K562 (cell line): ENCODE results near the gene PIM3. TPM values are rescaled to one million over a fixed set of nuclear protein-coding genes. Genes with fewer than 3 reads are reported as not detected.

Source experiments
- CBFA2T2 ChIP-seq: fragments of 450-650 bp; conservative IDR thresholded peaks from 2 replicates; pipeline ENCODE4 v1.6.1; 2017; ENCODE audit warnings: mild to moderate bottlenecking
- CBX1 ChIP-seq: sonication (generic); IDR thresholded peaks from 2 replicates; pipeline ENCODE4 v1.6.1; 2016; ENCODE audit warnings: antibody characterized with exemption, low read depth, mild to moderate bottlenecking
- CC2D1A ChIP-seq: fragments of 450-650 bp; IDR thresholded peaks from 2 replicates; pipeline ENCODE4 v1.6.1; 2017; ENCODE audit warnings: mild to moderate bottlenecking
- EHMT2 ChIP-seq: fragments of 450-650 bp; IDR thresholded peaks from 2 replicates; pipeline ENCODE4 v1.6.1; 2018; ENCODE audit warnings: antibody characterized with exemption
- EZH2 ChIP-seq: IDR thresholded peaks from 2 replicates; pipeline ENCODE4 v1.6.1; 2012; ENCODE audit warnings: low read depth, mild to moderate bottlenecking, inconsistent platforms, low read length, borderline replicate concordance
- FOXK1 ChIP-seq: sonication (generic); formaldehyde crosslinking; IDR thresholded peaks from 2 replicates; pipeline ENCODE4 v1.8.0; 2022; ENCODE audit warnings: missing genetic modification reagents, mild to moderate bottlenecking, borderline replicate concordance
- GATAD2A ChIP-seq: fragments of 450-650 bp; IDR thresholded peaks from 2 replicates; pipeline ENCODE4 v1.6.1; 2017
- HLTF ChIP-seq: fragments of 450-650 bp; IDR thresholded peaks from 2 replicates; pipeline ENCODE4 v1.6.1; 2016
- MIER1 ChIP-seq: fragments of 450-650 bp; IDR thresholded peaks from 2 replicates; pipeline ENCODE4 v1.6.1; 2016; ENCODE audit warnings: antibody characterized with exemption, mild to moderate bottlenecking, low read depth
- NBN ChIP-seq: fragments of 450-650 bp; IDR thresholded peaks from 2 replicates; pipeline ENCODE4 v1.6.1; 2016; ENCODE audit warnings: low read depth, mild to moderate bottlenecking
- SETDB1 ChIP-seq: IDR thresholded peaks from one replicate; pipeline ENCODE4 v1.6.1; 2012; ENCODE audit warnings: low read length, control low read depth, inconsistent platforms
- TBL1XR1 ChIP-seq, 2 experiments: IDR thresholded peaks; 2 replicates each; pipeline ENCODE4 v1.6.1; 2012; ENCODE audit warnings: improper control_type of control experiment in 2 of 2, low read length in 2 of 2, mild to moderate bottlenecking in 1 of 2
- TOE1 ChIP-seq, 2 experiments: fragments of 450-650 bp in 1 of 2; sonication (generic) in 1 of 2; formaldehyde crosslinking in 1 of 2; IDR thresholded peaks; 2 replicates each; pipeline versions ENCODE4 v1.7.1 to v1.8.0; 2016 to 2022; ENCODE audit warnings: borderline replicate concordance in 2 of 2, mild to moderate bottlenecking in 2 of 2, antibody characterized with exemption in 1 of 2, inconsistent platforms in 1 of 2, low read depth in 1 of 2, missing genetic modification reagents in 1 of 2, moderate library complexity in 1 of 2
- ZNF830 ChIP-seq: fragments of 250-450 bp; sonication (Bioruptor Pico); IDR thresholded peaks from 2 replicates; pipeline ENCODE4 v1.5.0; 2021; ENCODE audit warnings: mild to moderate bottlenecking
- polyA plus RNA-seq, 8 experiments: library from polyadenylated mRNA; depleted of rRNA in 4 of 8; stranded (reverse) in 5 of 8; unstranded in 3 of 8; fragments of >200 nt; fragmentation: Nextera tagmentation in 2 of 8; fragmentation: Illumina TruSeq in 1 of 8; extraction: Ambion mirVana in 2 of 8; extraction: Trizol in 1 of 8; gene quantifications; 2 replicates each; pipeline versions ENCODE4 v1.2.1 to v1.2.3, GENCODE V29; 2011 to 2014; ENCODE audit warnings: inconsistent platforms in 1 of 8, missing spikeins in 1 of 8
- total RNA-seq, 7 experiments: library from RNA; depleted of rRNA in 6 of 7; stranded (reverse); fragments of >200 nt in 6 of 7; fragmentation: Illumina TruSeq in 2 of 7; extraction: Trizol in 2 of 7; gene quantifications; 2 replicates each; pipeline versions ENCODE4 v1.2.1 to v1.2.3, GENCODE V29; 2011 to 2021; ENCODE audit warnings: low replicate concordance in 1 of 7
- TF ChIP-seq, protein P1 (sequence below): fragments of 450-650 bp; formaldehyde crosslinking; IDR thresholded peaks from 2 replicates; pipeline ENCODE4 v1.4.0; 2022; ENCODE audit warnings: missing genetic modification characterization
- TF ChIP-seq, protein P2 (sequence below): fragments of 450-650 bp; IDR thresholded peaks from 2 replicates; pipeline ENCODE4 v1.6.1; 2017; ENCODE audit warnings: antibody characterized with exemption
- TF ChIP-seq, protein P3 (sequence below), 2 experiments: fragments of 450-650 bp in 1 of 2; sonication (generic) in 1 of 2; formaldehyde crosslinking in 1 of 2; IDR thresholded peaks in 1 of 2; conservative IDR thresholded peaks in 1 of 2; 2 replicates each; pipeline versions ENCODE4 v1.6.1 to v1.8.1; 2016 to 2023; ENCODE audit warnings: mild to moderate bottlenecking in 2 of 2, moderate library complexity in 2 of 2, inconsistent platforms in 1 of 2, missing genetic modification reagents in 1 of 2
- TF ChIP-seq, protein P4 (sequence below): fragments of 150-350 bp; IDR thresholded peaks from 2 replicates; pipeline ENCODE4 v1.6.1; 2014; ENCODE audit warnings: low read depth, mild to moderate bottlenecking, low read length, borderline replicate concordance

PIM3 gene
- total and polyA plus RNA-seq, 9 of the 15 experiments (the other 6 are each of a cell fraction or from before 2014, with no cell fraction given): 0.24 to 40.5 (median 5.3) TPM

DNA sequence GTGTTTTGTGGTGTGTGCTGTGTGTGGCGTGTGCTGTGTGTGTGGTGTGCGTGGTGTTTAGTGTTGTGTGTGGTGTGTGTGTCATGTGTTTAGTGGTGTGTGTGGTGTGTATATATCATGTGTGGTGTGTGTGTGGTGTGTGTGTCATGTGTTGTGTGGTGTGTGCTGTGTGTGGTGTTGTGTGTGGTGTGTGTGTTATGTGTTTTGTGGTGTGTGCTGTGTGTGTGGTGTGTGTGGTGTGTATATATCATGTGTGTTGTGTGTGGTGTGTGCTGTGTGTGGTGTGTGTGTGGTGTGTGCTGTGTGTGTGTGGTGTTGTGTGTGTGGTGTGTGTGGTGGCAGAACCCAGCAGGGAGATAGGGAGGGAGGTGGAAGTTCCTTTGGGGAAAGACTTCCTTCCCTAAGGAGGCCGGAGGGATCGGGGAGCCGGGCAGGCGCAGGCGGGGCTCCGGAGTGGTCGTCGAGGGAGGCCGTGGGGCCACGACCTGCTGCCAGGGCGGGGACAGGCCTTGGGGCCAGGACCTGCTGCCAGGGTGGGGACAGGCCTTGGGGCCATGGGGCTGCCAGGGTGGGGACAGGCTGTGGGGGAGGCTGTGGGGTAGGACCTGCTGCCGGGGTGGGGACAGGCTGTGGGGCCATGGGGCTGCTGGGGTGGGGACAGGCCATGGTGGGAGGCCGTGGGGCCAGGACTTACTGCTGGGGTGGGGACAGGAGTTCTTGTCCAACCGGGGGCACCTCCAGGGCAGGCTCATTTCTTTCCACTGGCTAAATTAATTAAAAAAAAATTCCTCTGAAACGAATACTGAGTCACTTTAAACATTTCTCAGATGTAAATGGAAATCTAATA is 15.2 kb downstream of the PIM3 start (continued):
- TF ChIP-seq TOE1 (IDR thresholded peaks at IDR 0.05; ENCODE audit: borderline replicate concordance) (peak; percentile 77), TOE1 (CRISPR knock-in tag; IDR thresholded peaks at IDR 0.05; ENCODE audit: borderline replicate concordance, low read depth) (no peak), CBX1 (peak; percentile 53; the same call in 1 of the 2 replicates), MIER1 (peak; percentile 75; the same call in 1 of the 2 replicates), EHMT2 (peak; percentile 51; the same call in 1 of the 2 replicates), FOXK1 (CRISPR knock-in tag) (no peak), CC2D1A (peak; percentile 53; the same call in 1 of the 2 replicates), ZNF830 (no peak), TBL1XR1 (IDR thresholded peaks at IDR 0.05; ENCODE audit: low read length in 2 of 2) (no peak), NBN (peak; percentile 75), CBFA2T2 (no peak), GATAD2A (peak; percentile 76; the same call in 1 of the 2 replicates), HLTF (peak; percentile 91), EZH2 (no peak), SETDB1 (no peak)
- TF ChIP-seq, protein P1, sequence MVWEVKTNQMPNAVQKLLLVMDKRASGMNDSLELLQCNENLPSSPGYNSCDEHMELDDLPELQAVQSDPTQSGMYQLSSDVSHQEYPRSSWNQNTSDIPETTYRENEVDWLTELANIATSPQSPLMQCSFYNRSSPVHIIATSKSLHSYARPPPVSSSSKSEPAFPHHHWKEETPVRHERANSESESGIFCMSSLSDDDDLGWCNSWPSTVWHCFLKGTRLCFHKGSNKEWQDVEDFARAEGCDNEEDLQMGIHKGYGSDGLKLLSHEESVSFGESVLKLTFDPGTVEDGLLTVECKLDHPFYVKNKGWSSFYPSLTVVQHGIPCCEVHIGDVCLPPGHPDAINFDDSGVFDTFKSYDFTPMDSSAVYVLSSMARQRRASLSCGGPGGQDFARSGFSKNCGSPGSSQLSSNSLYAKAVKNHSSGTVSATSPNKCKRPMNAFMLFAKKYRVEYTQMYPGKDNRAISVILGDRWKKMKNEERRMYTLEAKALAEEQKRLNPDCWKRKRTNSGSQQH: peak; percentile 82
- TF ChIP-seq, protein P2, sequence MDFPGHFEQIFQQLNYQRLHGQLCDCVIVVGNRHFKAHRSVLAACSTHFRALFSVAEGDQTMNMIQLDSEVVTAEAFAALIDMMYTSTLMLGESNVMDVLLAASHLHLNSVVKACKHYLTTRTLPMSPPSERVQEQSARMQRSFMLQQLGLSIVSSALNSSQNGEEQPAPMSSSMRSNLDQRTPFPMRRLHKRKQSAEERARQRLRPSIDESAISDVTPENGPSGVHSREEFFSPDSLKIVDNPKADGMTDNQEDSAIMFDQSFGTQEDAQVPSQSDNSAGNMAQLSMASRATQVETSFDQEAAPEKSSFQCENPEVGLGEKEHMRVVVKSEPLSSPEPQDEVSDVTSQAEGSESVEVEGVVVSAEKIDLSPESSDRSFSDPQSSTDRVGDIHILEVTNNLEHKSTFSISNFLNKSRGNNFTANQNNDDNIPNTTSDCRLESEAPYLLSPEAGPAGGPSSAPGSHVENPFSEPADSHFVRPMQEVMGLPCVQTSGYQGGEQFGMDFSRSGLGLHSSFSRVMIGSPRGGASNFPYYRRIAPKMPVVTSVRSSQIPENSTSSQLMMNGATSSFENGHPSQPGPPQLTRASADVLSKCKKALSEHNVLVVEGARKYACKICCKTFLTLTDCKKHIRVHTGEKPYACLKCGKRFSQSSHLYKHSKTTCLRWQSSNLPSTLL: peak; percentile 43; the same call in 1 of the 2 replicates
- TF ChIP-seq, protein P3, sequence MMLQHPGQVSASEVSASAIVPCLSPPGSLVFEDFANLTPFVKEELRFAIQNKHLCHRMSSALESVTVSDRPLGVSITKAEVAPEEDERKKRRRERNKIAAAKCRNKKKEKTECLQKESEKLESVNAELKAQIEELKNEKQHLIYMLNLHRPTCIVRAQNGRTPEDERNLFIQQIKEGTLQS (IDR thresholded peaks at IDR 0.05): no peak
- TF ChIP-seq, protein P3 (CRISPR knock-in tag; conservative IDR thresholded peaks at IDR 0.05): no peak
- TF ChIP-seq, protein P4, sequence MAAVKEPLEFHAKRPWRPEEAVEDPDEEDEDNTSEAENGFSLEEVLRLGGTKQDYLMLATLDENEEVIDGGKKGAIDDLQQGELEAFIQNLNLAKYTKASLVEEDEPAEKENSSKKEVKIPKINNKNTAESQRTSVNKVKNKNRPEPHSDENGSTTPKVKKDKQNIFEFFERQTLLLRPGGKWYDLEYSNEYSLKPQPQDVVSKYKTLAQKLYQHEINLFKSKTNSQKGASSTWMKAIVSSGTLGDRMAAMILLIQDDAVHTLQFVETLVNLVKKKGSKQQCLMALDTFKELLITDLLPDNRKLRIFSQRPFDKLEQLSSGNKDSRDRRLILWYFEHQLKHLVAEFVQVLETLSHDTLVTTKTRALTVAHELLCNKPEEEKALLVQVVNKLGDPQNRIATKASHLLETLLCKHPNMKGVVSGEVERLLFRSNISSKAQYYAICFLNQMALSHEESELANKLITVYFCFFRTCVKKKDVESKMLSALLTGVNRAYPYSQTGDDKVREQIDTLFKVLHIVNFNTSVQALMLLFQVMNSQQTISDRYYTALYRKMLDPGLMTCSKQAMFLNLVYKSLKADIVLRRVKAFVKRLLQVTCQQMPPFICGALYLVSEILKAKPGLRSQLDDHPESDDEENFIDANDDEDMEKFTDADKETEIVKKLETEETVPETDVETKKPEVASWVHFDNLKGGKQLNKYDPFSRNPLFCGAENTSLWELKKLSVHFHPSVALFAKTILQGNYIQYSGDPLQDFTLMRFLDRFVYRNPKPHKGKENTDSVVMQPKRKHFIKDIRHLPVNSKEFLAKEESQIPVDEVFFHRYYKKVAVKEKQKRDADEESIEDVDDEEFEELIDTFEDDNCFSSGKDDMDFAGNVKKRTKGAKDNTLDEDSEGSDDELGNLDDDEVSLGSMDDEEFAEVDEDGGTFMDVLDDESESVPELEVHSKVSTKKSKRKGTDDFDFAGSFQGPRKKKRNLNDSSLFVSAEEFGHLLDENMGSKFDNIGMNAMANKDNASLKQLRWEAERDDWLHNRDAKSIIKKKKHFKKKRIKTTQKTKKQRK: no peak
